ENCODE results near the gene TBC1D1.

TBC1D1 gene

DNA sequence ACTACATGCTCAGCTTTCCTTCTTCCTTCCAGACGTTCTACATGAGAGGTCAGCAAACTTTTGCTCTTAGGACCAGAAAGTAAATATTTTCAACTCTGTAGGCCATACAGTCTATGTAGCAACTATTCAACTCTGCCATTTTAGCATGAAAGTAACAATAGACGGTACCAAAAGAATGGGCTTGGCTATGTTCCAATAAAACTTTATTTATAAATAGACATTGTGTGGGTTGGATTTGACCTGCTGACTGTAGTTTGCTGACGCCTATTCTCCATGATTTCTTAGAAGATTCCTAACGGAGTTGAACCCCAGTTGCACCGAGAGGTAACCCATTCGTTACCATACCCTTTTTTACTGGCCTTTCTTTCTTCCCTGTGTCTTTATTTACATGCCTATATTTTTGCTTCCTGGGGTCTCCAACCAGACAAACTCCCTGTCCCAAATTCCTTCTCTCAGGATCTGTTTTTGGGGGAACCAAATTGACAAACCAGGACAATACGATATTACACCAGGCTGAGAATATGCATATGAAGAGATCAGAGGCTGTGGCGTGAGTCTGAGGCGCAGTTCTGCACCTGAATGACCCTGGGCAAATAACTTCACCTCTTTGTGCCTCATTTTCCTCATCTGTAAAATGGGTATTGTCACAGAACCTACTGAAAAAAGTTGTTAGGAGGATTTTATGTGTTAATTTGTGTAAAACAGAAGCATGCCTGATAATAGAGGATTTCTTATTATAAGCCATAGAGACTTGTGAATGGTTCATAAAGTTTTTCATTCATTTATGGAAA, 58.9 kb downstream of the TBC1D1 start:
- no peak for DNase-seq (ENCODE audit: low read depth)
- TF ChIP-seq, protein P1, sequence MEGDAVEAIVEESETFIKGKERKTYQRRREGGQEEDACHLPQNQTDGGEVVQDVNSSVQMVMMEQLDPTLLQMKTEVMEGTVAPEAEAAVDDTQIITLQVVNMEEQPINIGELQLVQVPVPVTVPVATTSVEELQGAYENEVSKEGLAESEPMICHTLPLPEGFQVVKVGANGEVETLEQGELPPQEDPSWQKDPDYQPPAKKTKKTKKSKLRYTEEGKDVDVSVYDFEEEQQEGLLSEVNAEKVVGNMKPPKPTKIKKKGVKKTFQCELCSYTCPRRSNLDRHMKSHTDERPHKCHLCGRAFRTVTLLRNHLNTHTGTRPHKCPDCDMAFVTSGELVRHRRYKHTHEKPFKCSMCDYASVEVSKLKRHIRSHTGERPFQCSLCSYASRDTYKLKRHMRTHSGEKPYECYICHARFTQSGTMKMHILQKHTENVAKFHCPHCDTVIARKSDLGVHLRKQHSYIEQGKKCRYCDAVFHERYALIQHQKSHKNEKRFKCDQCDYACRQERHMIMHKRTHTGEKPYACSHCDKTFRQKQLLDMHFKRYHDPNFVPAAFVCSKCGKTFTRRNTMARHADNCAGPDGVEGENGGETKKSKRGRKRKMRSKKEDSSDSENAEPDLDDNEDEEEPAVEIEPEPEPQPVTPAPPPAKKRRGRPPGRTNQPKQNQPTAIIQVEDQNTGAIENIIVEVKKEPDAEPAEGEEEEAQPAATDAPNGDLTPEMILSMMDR (IDR thresholded peaks at IDR 0.05; ENCODE audit: insufficient read depth, low read depth, low read length, missing control alignments) = no peak
- no peak overlapping the region for H3K4me3 ChIP-seq (ENCODE audit: low read length)

DNA sequence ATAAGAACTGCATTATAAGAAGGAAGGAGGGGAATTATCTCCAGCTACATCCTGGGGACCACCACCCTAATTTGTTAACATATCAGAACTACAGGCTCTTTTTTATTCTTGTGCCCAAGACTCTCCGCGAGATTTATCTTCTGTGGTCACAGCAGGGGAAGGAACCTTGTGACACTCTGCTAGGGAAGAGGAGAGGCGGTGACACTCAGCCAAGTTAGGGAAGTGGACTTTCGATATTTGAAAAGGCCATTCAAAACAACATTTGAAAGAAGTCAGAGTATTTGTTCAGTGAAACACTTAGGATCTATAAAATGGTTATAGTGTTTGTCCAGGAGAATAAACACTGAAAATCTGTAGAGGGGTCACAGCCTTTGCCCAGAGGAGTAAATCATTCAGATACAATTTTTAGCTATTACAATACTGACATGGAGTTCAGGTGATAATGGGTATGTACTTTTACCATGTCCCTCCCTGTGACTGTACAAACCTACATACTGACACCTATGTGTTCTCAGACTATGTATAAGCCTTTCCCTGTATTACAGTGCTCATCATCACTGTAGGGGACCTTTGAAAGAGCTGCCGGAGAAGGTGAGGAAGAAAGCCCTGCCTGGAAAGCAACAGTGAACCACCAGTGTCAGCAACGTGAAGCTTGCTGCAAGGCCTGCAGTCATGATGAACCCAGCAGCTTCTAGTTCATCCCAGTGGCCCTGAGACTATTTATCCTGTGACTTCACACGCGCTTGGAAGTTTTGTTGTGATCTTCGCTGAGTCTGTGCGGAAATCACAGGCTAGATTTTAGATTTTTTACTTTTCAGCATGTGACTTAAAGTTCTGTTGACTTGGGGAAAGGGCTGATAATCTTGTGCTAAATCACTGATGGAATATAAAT, 60.8 kb downstream of the TBC1D1 start:
- TF ChIP-seq, protein P1 (IDR thresholded peaks at IDR 0.05; ENCODE audit: insufficient read depth, low read depth, low read length, missing control alignments) = no peak
- H3K4me3 ChIP-seq (ENCODE audit: low read length) = no peak overlapping the region
- DNase-seq (ENCODE audit: low read depth) = no peak

DNA sequence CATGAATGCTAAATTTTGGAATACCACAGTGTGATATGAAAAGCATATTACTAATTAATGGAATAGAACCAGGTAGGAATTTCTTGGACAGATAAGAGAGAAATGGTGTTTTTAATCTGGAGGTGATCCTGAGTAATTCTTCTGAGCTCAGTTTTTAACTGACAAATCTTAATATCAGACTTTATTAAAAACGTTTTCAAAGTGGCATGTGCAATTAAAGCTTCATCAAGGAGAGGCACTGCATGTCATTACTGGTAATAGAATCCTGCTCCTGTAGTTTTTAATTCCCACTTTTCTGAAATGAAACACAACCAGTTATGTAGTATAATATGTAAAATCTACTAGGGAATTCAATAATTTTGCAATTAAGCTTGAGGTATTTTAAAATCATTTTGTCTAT, 62.3 kb downstream of the TBC1D1 start:
- DNase-seq (ENCODE audit: low read depth) = no peak
- H3K4me3 ChIP-seq (ENCODE audit: low read length) = no peak overlapping the region
- TF ChIP-seq, protein P1 (IDR thresholded peaks at IDR 0.05; ENCODE audit: insufficient read depth, low read depth, low read length, missing control alignments) = no peak

DNA sequence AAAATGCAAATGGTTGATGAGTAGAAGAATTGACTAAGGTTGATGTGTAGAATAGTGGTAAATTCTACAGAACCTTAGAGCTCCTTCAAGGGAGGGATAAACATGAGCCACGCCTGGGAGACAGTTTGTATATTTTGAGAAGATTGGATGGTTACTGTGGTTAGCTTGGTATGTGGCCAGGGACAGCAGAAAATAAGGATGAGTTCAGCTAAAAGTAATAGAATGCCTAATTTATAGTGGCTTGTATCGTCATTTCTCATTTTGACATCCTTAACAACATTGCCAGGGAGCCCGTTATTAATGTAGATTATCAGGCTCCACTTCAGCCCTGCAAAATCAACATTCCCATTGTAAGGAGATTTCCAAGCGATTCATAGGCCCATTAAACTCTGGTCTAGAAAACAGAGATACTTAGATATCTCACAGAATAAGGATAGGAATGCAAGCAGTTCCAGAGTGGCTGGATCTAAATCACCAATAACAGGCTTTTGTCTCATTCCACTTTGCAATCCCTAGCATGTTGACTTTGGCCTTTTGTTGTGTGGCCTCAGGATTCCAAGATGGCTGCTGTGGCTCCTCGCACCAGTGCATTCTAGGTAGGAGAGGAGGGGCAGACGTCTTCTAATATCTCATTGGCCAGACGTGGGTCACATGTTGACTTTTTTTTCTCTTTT, 62.9 kb downstream of the TBC1D1 start:
- no peak for DNase-seq (ENCODE audit: low read depth)
- H3K4me3 ChIP-seq (ENCODE audit: low read length) = no peak overlapping the region
- TF ChIP-seq, protein P1 (IDR thresholded peaks at IDR 0.05; ENCODE audit: insufficient read depth, low read depth, low read length, missing control alignments) = no peak

DNA sequence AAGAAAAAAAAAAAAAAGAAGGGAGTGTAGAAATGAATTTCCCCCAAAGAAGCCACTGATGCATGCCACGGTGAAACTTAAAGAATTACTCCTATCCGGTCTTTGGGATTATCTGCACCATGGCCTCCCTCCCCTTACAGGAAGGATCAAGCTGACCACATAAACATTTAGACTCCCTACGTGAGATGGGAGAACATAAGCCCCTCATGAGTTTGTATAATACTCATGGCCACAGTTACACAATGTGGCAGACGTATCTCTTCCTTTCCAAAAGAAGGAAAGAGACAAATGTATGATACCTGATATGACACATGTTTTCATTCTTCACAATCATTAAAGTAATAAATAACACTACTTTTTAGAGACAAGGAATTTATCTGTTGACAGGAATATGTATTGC, 66.1 kb downstream of the TBC1D1 start:
- no peak overlapping the region for H3K4me3 ChIP-seq (ENCODE audit: low read length)
- TF ChIP-seq, protein P1 (IDR thresholded peaks at IDR 0.05; ENCODE audit: insufficient read depth, low read depth, low read length, missing control alignments) = no peak
- DNase-seq (ENCODE audit: low read depth) = no peak

DNA sequence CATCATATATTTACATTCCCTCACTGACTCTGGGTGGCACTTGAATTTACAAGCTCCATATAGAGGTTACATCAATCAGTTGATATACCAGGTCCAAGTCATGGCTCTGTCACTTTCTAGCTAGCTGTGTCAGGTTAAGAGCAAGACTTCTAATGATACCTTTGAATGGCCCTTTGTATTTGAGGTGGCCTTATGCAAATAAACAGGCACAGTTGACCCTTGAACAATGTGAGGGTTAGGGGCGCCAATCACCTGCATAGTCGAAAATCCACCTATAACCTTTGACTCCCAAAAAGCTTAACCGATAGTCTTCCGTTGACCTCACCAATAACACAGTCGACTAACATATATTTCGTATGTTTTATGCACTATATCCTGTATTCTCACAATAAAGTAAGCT, 68.0 kb downstream of the TBC1D1 start:
- no peak for DNase-seq (ENCODE audit: low read depth)
- TF ChIP-seq, protein P1 (IDR thresholded peaks at IDR 0.05; ENCODE audit: insufficient read depth, low read depth, low read length, missing control alignments) = no peak
- no peak overlapping the region for H3K4me3 ChIP-seq (ENCODE audit: low read length)
